ENCODE data around the gene C12orf50. TPM values are rescaled to one million over a fixed set of nuclear protein-coding genes. Genes with fewer than 3 reads are reported as not detected.
"Not testable (repeated sequence)": the region's sequence is repeated elsewhere in the genome, so short reads cannot be mapped to it uniquely, and the experiment has no call there.

The C12orf50 gene
- total RNA-seq, 4 donors from 2014 or later = not detected

GRCh38 chr12:88035271-88035906 is 6.2 kb upstream of the C12orf50 start:
- Histone ChIP-seq H3K36me3 (no peaks in the 10 kb centered on the region), H3K4me1 (peaks cover 12 to 51% (median 46%) of the 10 kb centered on the region in 4 donors), H3K4me3 (peak overlapping the region; percentile 73 to 89 (median 76)), H3K27me3 (no peaks in the 10 kb centered on the region), H3K9me3 (no peaks in the 10 kb centered on the region), H3K27ac (replicated peaks in 1 of 4) (peak overlapping the region; percentile 82 to 86 (median 84))
- under 1% methylated on average over 36 of the region's 54 CpGs for WGBS
- DNase-seq (ENCODE audit: extremely low spot score) = peak; percentile 94
- TF ChIP-seq CTCF (IDR thresholded peaks at IDR 0.05) (no peak), POLR2A (IDR thresholded peaks at IDR 0.05; ENCODE audit: low read depth) (peak; percentile 44), EP300 (IDR thresholded peaks at IDR 0.05) (no peak), POLR2AphosphoS5 (IDR thresholded peaks at IDR 0.05) (peak; percentile 96 to 97)
- intact Hi-C loops (cut with DNase I) = no loop called here

GRCh38 chr12:88031161-88031560 is 2.0 kb upstream of the C12orf50 start:
- 90% methylated on average over 3 of the region's 3 CpGs for WGBS
- H3K4me1 ChIP-seq = peaks cover 2 to 10% (median 9%) of the 10 kb centered on the region in 4 donors
- H3K27me3 ChIP-seq; DNase-seq (ENCODE audit: extremely low spot score); H3K4me3 ChIP-seq; H3K27ac ChIP-seq (replicated peaks in 1 of 4); H3K9me3 ChIP-seq; intact Hi-C loops (cut with DNase I); H3K36me3 ChIP-seq: not testable (repeated sequence)

- 94% methylated on average over 1 of the region's 1 CpG for WGBS
These were observed 3.0 kb downstream of the C12orf50 start for GRCh38 chr12:88026196-88026595.

GRCh38 chr12:88017964-88018363 is 11.2 kb downstream of the C12orf50 start:
- Histone ChIP-seq H3K27me3 (peaks cover 0 to 7% (median 0%) of the 10 kb centered on the region in 4 donors), H3K36me3 (no peaks in the 10 kb centered on the region), H3K9me3 (peaks cover 0 to 7% (median 2%) of the 10 kb centered on the region in 4 donors), H3K4me1 (no peaks in the 10 kb centered on the region), H3K27ac (replicated peaks in 1 of 4) (no peak overlapping the region), H3K4me3 (no peak overlapping the region)
- 75% methylated on average over 1 of the region's 3 CpGs for WGBS
- intact Hi-C loops (cut with DNase I) = no loop called here
- TF ChIP-seq EP300 (IDR thresholded peaks at IDR 0.05) (no peak), CTCF (IDR thresholded peaks at IDR 0.05) (no peak), POLR2AphosphoS5 (IDR thresholded peaks at IDR 0.05) (no peak), POLR2A (IDR thresholded peaks at IDR 0.05; ENCODE audit: low read depth) (no peak)
- DNase-seq (ENCODE audit: extremely low spot score) = no peak

More at GRCh38 chr12:88026196-88026595, 3.0 kb downstream of the C12orf50 start:
- Histone ChIP-seq H3K27ac (replicated peaks in 1 of 4) (no peak overlapping the region), H3K4me3 (no peak overlapping the region), H3K4me1 (no peaks in the 10 kb centered on the region), H3K9me3 (no peaks in the 10 kb centered on the region), H3K27me3 (no peaks in the 10 kb centered on the region), H3K36me3 (no peaks in the 10 kb centered on the region)
- DNase-seq (ENCODE audit: extremely low spot score) = no peak
- intact Hi-C loops (cut with DNase I) = no loop called here
- no peak for TF ChIP-seq CTCF (IDR thresholded peaks at IDR 0.05)

GRCh38 chr12:88015825-88016224 is 13.4 kb downstream of the C12orf50 start:
- intact Hi-C loops (cut with DNase I) = no loop called here
- 69% methylated on average over 1 of the region's 1 CpG for WGBS
- H3K36me3 ChIP-seq = no peaks in the 10 kb centered on the region
- no peak for TF ChIP-seq EP300 (IDR thresholded peaks at IDR 0.05)
- no peak for TF ChIP-seq POLR2AphosphoS5 (IDR thresholded peaks at IDR 0.05)
- no peak for TF ChIP-seq POLR2A (IDR thresholded peaks at IDR 0.05; ENCODE audit: low read depth)
- no peak for TF ChIP-seq CTCF (IDR thresholded peaks at IDR 0.05)
- peaks cover 0 to 7% (median 2%) of the 10 kb centered on the region in 4 donors for H3K9me3 ChIP-seq
- peaks cover 0 to 7% (median 0%) of the 10 kb centered on the region in 4 donors for H3K27me3 ChIP-seq
- no peak overlapping the region for H3K27ac ChIP-seq (replicated peaks in 1 of 4)
- H3K4me1 ChIP-seq = no peaks in the 10 kb centered on the region
- no peak overlapping the region for H3K4me3 ChIP-seq
- DNase-seq (ENCODE audit: extremely low spot score) = no peak

All from esophagus muscularis mucosa (tissue), 4 donors.